ENCODE measurements around the gene FAT3. TPM values are rescaled to one million over a fixed set of nuclear protein-coding genes. Genes with fewer than 3 reads are reported as not detected.

The FAT3 gene
- total and polyA plus RNA-seq, 9 of the 15 experiments (the other 6 are each of a cell fraction or from before 2014, with no cell fraction given) = under 0.01 TPM; not detected in 7

GRCh38 chr11:92264350-92264749, 39.7 kb downstream of the FAT3 start:
- DNase-seq (ENCODE audit: extremely low read depth in 1 of 4, low spot score in 3 of 4) = no peak
- Histone ChIP-seq H4K20me1 (replicated peaks; ENCODE audit: control insufficient read depth, insufficient read depth, low read length) (no peaks in the 10 kb centered on the region), H3K9me1 (ENCODE audit: control insufficient read depth, insufficient read depth, low read length) (no peaks in the 10 kb centered on the region), H3K4me2 (ENCODE audit: insufficient read depth, low read length) (no peak overlapping the region), H3K9me3 (replicated peaks; ENCODE audit: control insufficient read depth, insufficient read depth, low read depth, low read length) (no peaks in the 10 kb centered on the region), H2AFZ (ENCODE audit: low read depth, low read length) (no peak overlapping the region), H3K36me3 (ENCODE audit: control insufficient read depth, insufficient read depth, low read length) (no peaks in the 10 kb centered on the region), H3K27ac (ENCODE audit: extremely low read depth, low read depth, low read length) (no peak overlapping the region), H3K4me3 (no peak overlapping the region), H3K27me3 (ENCODE audit: control insufficient read depth in 2 of 2, insufficient read depth in 2 of 2, low read length in 2 of 2) (no peaks in the 10 kb centered on the region), H3K9ac (ENCODE audit: insufficient read depth in 1 of 2, low read depth in 2 of 2, low read length in 2 of 2) (no peak overlapping the region), H3K79me2 (ENCODE audit: control insufficient read depth, insufficient read depth, low read length) (no peaks in the 10 kb centered on the region), H3K4me1 (replicated peaks in 1 of 2; ENCODE audit: control insufficient read depth in 2 of 2, insufficient read depth in 2 of 2, low read length in 2 of 2) (no peaks in the 10 kb centered on the region)
- ATAC-seq = no peak
- CTCF ChIA-PET (ENCODE audit: low intra/inter-chr PET ratio) = no interaction called here
- TF ChIP-seq XRCC4 (IDR thresholded peaks at IDR 0.05; ENCODE audit: extremely low read depth, insufficient read depth, insufficient read length) (no peak), ZBTB49 (CRISPR knock-in tag; IDR thresholded peaks at IDR 0.05; ENCODE audit: borderline replicate concordance) (no peak), POLR2A (conservative IDR thresholded peaks at IDR 0.05) (no peak), GATA2 (CRISPR knock-in tag; IDR thresholded peaks at IDR 0.05) (no peak), SOX6 (IDR thresholded peaks at IDR 0.05) (no peak), ZNF830 (CRISPR knock-in tag; IDR thresholded peaks at IDR 0.05) (no peak), ETS2 (tag; IDR thresholded peaks at IDR 0.05; ENCODE audit: borderline replicate concordance, poor library complexity, severe bottlenecking) (no peak), ARID1B (IDR thresholded peaks at IDR 0.05) (no peak), ZFP30 (CRISPR knock-in tag; IDR thresholded peaks at IDR 0.05; ENCODE audit: borderline replicate concordance) (no peak), HMBOX1 (IDR thresholded peaks at IDR 0.05) (no peak), MAZ (CRISPR knock-in tag; conservative IDR thresholded peaks at IDR 0.05 in 1 of 2, IDR thresholded peaks at IDR 0.05 in 1 of 2) (no peak), SUPT5H (IDR thresholded peaks at IDR 0.05) (no peak), CEBPG (CRISPR knock-in tag; IDR thresholded peaks at IDR 0.05) (no peak), CEBPG (tag; conservative IDR thresholded peaks at IDR 0.05 in 1 of 2, IDR thresholded peaks at IDR 0.05 in 1 of 2) (no peak), SMC3 (conservative IDR thresholded peaks at IDR 0.05; ENCODE audit: insufficient read depth, low read depth, low read length) (no peak), BACH1 (tag; IDR thresholded peaks at IDR 0.05) (no peak), KDM2B (CRISPR knock-in tag; IDR thresholded peaks at IDR 0.05) (no peak), PPARD (CRISPR knock-in tag; IDR thresholded peaks at IDR 0.05) (no peak), SIRT6 (IDR thresholded peaks at IDR 0.05; ENCODE audit: low read depth, low read length) (no peak), ZFP91 (CRISPR knock-in tag; IDR thresholded peaks at IDR 0.05) (no peak)
- POLR2A ChIA-PET = no interaction called here
- intact Hi-C loops (cut with micrococcal nuclease) = no loop called here
- no TSS peak for BruUV-seq (replicated peaks)
- 0% methylated on average over 2 of the region's 2 CpGs for WGBS (ENCODE audit: insufficient coverage, low coverage, missing lambda C conversion rate)
- in situ Hi-C loops (cut with MboI) = no loop called here
- no peak for FAIRE-seq
